Uterus (tissue), 2 donors: ENCODE measurements around the gene TLE2.

Source experiments
- CTCF ChIP-seq, 4 experiments: fragments of 200-600 bp in 2 of 4; fragments of 450-650 bp in 2 of 4; sonication (generic) in 2 of 4; IDR thresholded peaks; one replicate each; pipeline ENCODE4 v1.5.1; 2016 to 2019; ENCODE audit warnings: antibody characterized with exemption in 4 of 4, mild to moderate bottlenecking in 2 of 4, moderate library complexity in 1 of 4
- POLR2A ChIP-seq, 2 donors: fragments of 450-650 bp; IDR thresholded peaks; one replicate each; pipeline ENCODE4 v1.6.1; 2016; ENCODE audit warnings: antibody characterized with exemption in 2 of 2, mild to moderate bottlenecking in 1 of 2, moderate library complexity in 1 of 2

- TF ChIP-seq CTCF (IDR thresholded peaks at IDR 0.05): no peak
- no peak for TF ChIP-seq POLR2A (IDR thresholded peaks at IDR 0.05)
Observed at GRCh38 chr19:3015126-3016057, 13.7 kb downstream of the TLE2 start.
